Hepatocyte (in vitro differentiated cells): ENCODE data around the gene ROR1. TPM values are rescaled to one million over a fixed set of nuclear protein-coding genes. Genes with fewer than 3 reads are reported as not detected.

Source experiments
- DNase-seq: peaks from one replicate; pipeline ENCODE4 v3.0.0-alpha.2; 2016; ENCODE audit warnings: low spot score
- H2AFZ ChIP-seq: fragments of 200-600 bp; sonication (generic); 2 replicates; pipeline ENCODE4 v1.6.0; 2016; ENCODE audit warnings: antibody characterized with exemption, mild to moderate bottlenecking
- H3K27ac ChIP-seq: fragments of 200-600 bp; sonication (generic); 2 replicates; pipeline ENCODE4 v1.5.1; 2016; ENCODE audit warnings: mild to moderate bottlenecking
- H3K27me3 ChIP-seq: fragments of 200-600 bp; sonication (generic); 2 replicates; pipeline ENCODE4 v1.6.1; 2016
- H3K36me3 ChIP-seq: fragments of 200-600 bp; sonication (generic); replicated peaks from 2 replicates; pipeline ENCODE4 v1.5.1; 2016; ENCODE audit warnings: low read depth; ENCODE audit not compliant: insufficient read depth
- H3K4me1 ChIP-seq: fragments of 200-600 bp; sonication (generic); 2 replicates; pipeline ENCODE4 v1.5.1; 2016; ENCODE audit warnings: mild to moderate bottlenecking, moderate library complexity; ENCODE audit not compliant: insufficient read depth
- H3K4me2 ChIP-seq: fragments of 200-600 bp; sonication (generic); 2 replicates; pipeline ENCODE4 v1.6.0; 2016
- H3K4me3 ChIP-seq: fragments of 200-600 bp; sonication (generic); 2 replicates; pipeline ENCODE4 v1.5.1; 2016; ENCODE audit warnings: mild to moderate bottlenecking
- H3K79me2 ChIP-seq: fragments of 200-600 bp; sonication (generic); 2 replicates; pipeline ENCODE4 v1.6.0; 2017; ENCODE audit warnings: mild to moderate bottlenecking
- H3K9me2 ChIP-seq: fragments of 200-600 bp; sonication (generic); replicated peaks from 2 replicates; pipeline ENCODE4 v1.6.0; 2017; ENCODE audit warnings: mild to moderate bottlenecking; ENCODE audit not compliant: insufficient read depth
- H3K9me3 ChIP-seq: fragments of 200-600 bp; sonication (generic); 2 replicates; pipeline ENCODE4 v1.5.1; 2016; ENCODE audit warnings: low read depth, mild to moderate bottlenecking
- H4K20me1 ChIP-seq: fragments of 200-600 bp; sonication (generic); 2 replicates; pipeline ENCODE4 v1.6.0; 2016; ENCODE audit warnings: mild to moderate bottlenecking; ENCODE audit not compliant: insufficient read depth, poor library complexity, severe bottlenecking
- EZH2 ChIP-seq: fragments of 200-600 bp; sonication (generic); IDR thresholded peaks from 2 replicates; pipeline ENCODE4 v1.6.1; 2016; ENCODE audit warnings: antibody characterized with exemption, mild to moderate bottlenecking, borderline replicate concordance
- EZH2phosphoT487 ChIP-seq: fragments of 200-600 bp; sonication (generic); IDR thresholded peaks from one replicate; pipeline ENCODE4 v1.6.1; 2018; ENCODE audit warnings: antibody characterized with exemption, mild to moderate bottlenecking, low read depth, moderate library complexity; ENCODE audit not compliant: unreplicated experiment, severe bottlenecking
- WGBS: methylation state at CpG from one replicate; pipeline ENCODE4 v1.1.6; 2016; ENCODE audit warnings: low lambda C conversion rate; ENCODE audit errors: missing lambda C conversion rate; 5-methylcytosine and 5-hydroxymethylcytosine counted together
- polyA plus RNA-seq: library from polyadenylated mRNA; unstranded; fragments of >200 nt; fragmentation: Nextera tagmentation; extraction: Ambion mirVana; gene quantifications from 2 replicates; pipeline ENCODE4 v1.2.1, GENCODE V29; 2016
- total RNA-seq: library from RNA; depleted of rRNA; stranded (reverse); fragments of >200 nt; gene quantifications from 2 replicates; pipeline ENCODE4 v1.2.3, GENCODE V29; 2014
- TF ChIP-seq, protein P1 (sequence below): fragments of 200-600 bp; sonication (generic); IDR thresholded peaks from 2 replicates; pipeline ENCODE4 v1.5.1; 2016; ENCODE audit warnings: antibody characterized with exemption, mild to moderate bottlenecking; ENCODE audit not compliant: poor library complexity

The ROR1 gene
- total and polyA plus RNA-seq, 2 experiments from 2014 or later = 16.4 to 27.7 TPM

DNA sequence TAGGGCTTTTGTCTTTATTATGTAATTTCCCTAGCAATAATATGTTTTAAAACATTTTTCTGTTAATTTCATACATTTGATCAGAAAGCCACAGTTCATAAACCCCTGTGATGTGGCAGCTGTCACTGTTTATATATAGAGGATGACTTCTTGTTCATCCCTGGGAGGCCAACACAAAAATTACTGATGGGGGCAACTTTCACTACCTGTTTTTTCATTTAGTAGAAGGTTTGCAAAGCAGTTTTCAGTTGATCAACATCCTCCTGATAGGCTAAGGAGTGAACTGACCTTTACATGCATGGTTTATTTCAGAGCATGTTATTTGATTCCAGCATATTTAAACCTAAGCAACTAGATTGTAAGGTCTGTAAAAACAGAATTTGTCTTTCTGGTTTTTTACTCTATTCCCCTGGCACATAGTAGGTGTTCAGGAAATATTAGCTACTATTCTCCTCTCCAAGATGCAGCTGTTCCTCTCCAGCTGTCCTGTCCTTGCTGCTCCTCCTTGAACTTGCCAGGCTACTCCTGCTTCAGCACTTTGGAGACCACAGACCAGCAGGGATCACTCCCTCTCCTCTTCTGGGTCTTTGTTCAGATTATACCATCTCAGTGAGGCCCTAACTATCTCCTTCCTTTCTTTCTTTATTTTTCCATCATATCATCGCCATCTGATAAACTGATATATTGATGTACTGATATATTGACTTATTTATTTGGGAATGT is 54.7 kb downstream of the ROR1 start:
- no peak overlapping the region for H3K4me2 ChIP-seq
- H3K9me3 ChIP-seq = no peaks in the 10 kb centered on the region
- H3K9me2 ChIP-seq = no peaks in the 10 kb centered on the region
- 100% methylated on average over 1 of the region's 1 CpG for WGBS
- no peak for DNase-seq
- no peaks in the 10 kb centered on the region for H3K36me3 ChIP-seq
- H3K4me1 ChIP-seq = peaks cover 13% of the 10 kb centered on the region
- peaks cover 75% of the 10 kb centered on the region for H3K79me2 ChIP-seq
- peaks cover 7% of the 10 kb centered on the region for H4K20me1 ChIP-seq
- TF ChIP-seq EZH2 = no peak
- TF ChIP-seq, protein P1, sequence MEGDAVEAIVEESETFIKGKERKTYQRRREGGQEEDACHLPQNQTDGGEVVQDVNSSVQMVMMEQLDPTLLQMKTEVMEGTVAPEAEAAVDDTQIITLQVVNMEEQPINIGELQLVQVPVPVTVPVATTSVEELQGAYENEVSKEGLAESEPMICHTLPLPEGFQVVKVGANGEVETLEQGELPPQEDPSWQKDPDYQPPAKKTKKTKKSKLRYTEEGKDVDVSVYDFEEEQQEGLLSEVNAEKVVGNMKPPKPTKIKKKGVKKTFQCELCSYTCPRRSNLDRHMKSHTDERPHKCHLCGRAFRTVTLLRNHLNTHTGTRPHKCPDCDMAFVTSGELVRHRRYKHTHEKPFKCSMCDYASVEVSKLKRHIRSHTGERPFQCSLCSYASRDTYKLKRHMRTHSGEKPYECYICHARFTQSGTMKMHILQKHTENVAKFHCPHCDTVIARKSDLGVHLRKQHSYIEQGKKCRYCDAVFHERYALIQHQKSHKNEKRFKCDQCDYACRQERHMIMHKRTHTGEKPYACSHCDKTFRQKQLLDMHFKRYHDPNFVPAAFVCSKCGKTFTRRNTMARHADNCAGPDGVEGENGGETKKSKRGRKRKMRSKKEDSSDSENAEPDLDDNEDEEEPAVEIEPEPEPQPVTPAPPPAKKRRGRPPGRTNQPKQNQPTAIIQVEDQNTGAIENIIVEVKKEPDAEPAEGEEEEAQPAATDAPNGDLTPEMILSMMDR = no peak
- TF ChIP-seq EZH2phosphoT487 = no peak
- H3K27ac ChIP-seq = no peak overlapping the region
- no peak overlapping the region for H3K4me3 ChIP-seq
- H3K27me3 ChIP-seq = no peaks in the 10 kb centered on the region
- H2AFZ ChIP-seq = no peak overlapping the region

DNA sequence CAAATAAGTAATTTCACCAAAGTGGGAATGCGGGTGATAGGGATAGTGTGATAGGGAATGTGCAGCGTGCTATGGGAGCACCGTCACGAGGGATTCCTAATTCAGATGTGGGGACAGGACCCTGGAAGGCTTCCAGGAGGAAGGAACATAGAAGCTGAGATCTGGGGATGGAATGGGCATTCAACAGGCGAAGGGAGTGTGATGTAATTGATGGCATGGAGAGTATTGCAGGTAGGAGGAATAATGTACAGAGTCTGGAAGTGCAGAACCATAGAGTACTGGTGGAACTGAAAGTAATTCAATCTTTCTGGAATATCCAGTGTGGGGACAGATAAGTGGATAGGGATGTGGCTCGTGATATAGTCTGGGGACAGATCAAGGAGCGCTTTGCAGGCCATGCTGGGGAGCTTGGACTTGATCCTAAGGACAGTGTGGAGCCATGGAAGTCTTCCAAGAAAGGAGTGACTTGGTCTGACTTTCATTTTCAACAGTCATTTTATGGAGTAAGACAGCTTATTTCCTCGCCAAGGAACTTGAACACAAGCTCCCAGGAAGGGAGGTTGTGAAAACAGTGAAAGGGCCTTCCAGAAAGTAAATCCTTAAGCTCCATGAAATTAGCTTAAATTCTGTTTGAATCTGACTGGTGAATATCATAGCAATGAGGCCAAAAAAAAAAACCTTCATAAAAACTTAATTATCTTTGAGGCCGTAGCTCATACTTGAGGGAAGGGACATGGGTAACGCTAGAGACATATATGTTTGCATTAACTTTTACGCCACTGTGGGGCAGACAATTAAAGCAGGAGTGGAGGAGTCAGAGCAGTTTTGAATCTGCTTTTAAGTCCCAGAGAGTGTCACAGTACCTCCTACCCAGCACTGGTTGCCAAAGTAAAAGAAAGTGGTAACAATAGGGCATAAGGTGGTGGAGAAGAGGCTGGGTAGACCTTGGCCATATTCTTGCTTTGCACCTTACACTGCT is 55.8 kb downstream of the ROR1 start:
- H3K27me3 ChIP-seq = no peaks in the 10 kb centered on the region
- no peak for DNase-seq
- WGBS = 92% methylated on average over 11 of the region's 11 CpGs
- H3K4me1 ChIP-seq = peaks cover 18% of the 10 kb centered on the region
- peaks cover 74% of the 10 kb centered on the region for H3K79me2 ChIP-seq
- no peaks in the 10 kb centered on the region for H3K36me3 ChIP-seq
- no peak overlapping the region for H3K27ac ChIP-seq
- TF ChIP-seq EZH2phosphoT487 = no peak
- TF ChIP-seq, protein P1 = no peak
- no peak for TF ChIP-seq EZH2
- no peaks in the 10 kb centered on the region for H3K9me3 ChIP-seq
- peaks cover 7% of the 10 kb centered on the region for H4K20me1 ChIP-seq
- H3K4me2 ChIP-seq = no peak overlapping the region
- H3K4me3 ChIP-seq = no peak overlapping the region
- no peaks in the 10 kb centered on the region for H3K9me2 ChIP-seq
- no peak overlapping the region for H2AFZ ChIP-seq

DNA sequence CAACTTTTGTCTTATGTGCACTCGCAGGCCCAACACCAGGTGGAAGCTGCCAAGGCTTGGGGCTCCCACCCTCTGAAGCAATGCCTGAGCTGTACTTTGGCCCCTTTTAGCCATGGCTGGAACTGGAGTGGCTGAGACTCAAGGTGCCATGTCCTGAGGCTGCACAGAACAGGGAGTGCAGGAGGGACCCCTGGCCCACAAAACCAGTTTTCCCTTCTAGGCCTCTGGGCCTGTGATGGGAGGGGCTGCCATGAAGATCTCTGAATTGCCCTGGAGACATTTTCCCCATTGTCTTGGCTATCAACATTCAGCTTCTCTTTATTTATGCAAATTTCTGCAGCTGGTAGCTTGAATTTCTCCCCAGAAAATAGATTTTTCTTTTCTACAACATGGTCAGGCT is 57.6 kb downstream of the ROR1 start:
- no peak for DNase-seq
- H3K4me1 ChIP-seq = peaks cover 18% of the 10 kb centered on the region
- peaks cover 74% of the 10 kb centered on the region for H3K79me2 ChIP-seq
- TF ChIP-seq, protein P1 = no peak
- no peak overlapping the region for H2AFZ ChIP-seq
- no peak overlapping the region for H3K4me2 ChIP-seq
- no peaks in the 10 kb centered on the region for H3K9me2 ChIP-seq
- no peaks in the 10 kb centered on the region for H3K27me3 ChIP-seq
- WGBS = 77% methylated on average over 1 of the region's 1 CpG
- no peaks in the 10 kb centered on the region for H3K9me3 ChIP-seq
- peaks cover 7% of the 10 kb centered on the region for H4K20me1 ChIP-seq
- H3K36me3 ChIP-seq = no peaks in the 10 kb centered on the region
- H3K27ac ChIP-seq = no peak overlapping the region
- H3K4me3 ChIP-seq = no peak overlapping the region
